GM21390 (cell line): ENCODE data around the gene NPAS3.

ENCODE experiments used
- ATAC-seq: cut with Tn5 transposase; IDR thresholded peaks from one replicate; pipeline ENCODE4 v1.9.1; 2021; ENCODE audit not compliant: unreplicated experiment

Gene NPAS3

GRCh38 chr14:33799705-33800570 lies 861.3 kb downstream of the NPAS3 start:
- no peak for ATAC-seq

GRCh38 chr14:33800735-33801163 lies 862.1 kb downstream of the NPAS3 start:
- no peak for ATAC-seq

GRCh38 chr14:33802737-33803136 lies 864.1 kb downstream of the NPAS3 start:
- ATAC-seq, result no peak

- no peak for ATAC-seq
Measured at GRCh38 chr14:33805593-33805992, 866.9 kb downstream of the NPAS3 start.

- no peak for ATAC-seq
Measured at GRCh38 chr14:33806905-33807304, 868.2 kb downstream of the NPAS3 start.

GRCh38 chr14:33808187-33808586 lies 869.5 kb downstream of the NPAS3 start:
- no peak for ATAC-seq

GRCh38 chr14:33809396-33809981 lies 870.8 kb downstream of the NPAS3 start:
- no peak for ATAC-seq

- ATAC-seq, result no peak
Measured at GRCh38 chr14:33810308-33810707, 871.6 kb downstream of the NPAS3 start.

GRCh38 chr14:33811721-33812120 lies 873.0 kb downstream of the NPAS3 start:
- ATAC-seq, result no peak

GRCh38 chr14:33812181-33812580 lies 873.5 kb downstream of the NPAS3 start:
- ATAC-seq, result no peak

- no peak for ATAC-seq
Measured at GRCh38 chr14:33812601-33813000, 873.9 kb downstream of the NPAS3 start.

- no peak for ATAC-seq
Measured at GRCh38 chr14:33814010-33814409, 875.3 kb downstream of the NPAS3 start.

- ATAC-seq, result no peak
Measured at GRCh38 chr14:33833706-33834465, 895.2 kb downstream of the NPAS3 start.

- ATAC-seq, result no peak
Measured at GRCh38 chr14:33834466-33835260, 896.0 kb downstream of the NPAS3 start.

GRCh38 chr14:33835261-33835655 lies 896.6 kb downstream of the NPAS3 start:
- no peak for ATAC-seq

GRCh38 chr14:33835677-33836076 lies 897.0 kb downstream of the NPAS3 start:
- ATAC-seq, result no peak

GRCh38 chr14:33836203-33836899 lies 897.7 kb downstream of the NPAS3 start:
- no peak for ATAC-seq

GRCh38 chr14:33836900-33837577 lies 898.4 kb downstream of the NPAS3 start:
- ATAC-seq, result no peak

- no peak for ATAC-seq
Measured at GRCh38 chr14:33837943-33838683, 899.4 kb downstream of the NPAS3 start.
